Hepatocyte (in vitro differentiated cells): ENCODE measurements around the gene ANKRD13D.

Experiments used
- EZH2 ChIP-seq: fragments of 200-600 bp; sonication (generic); IDR thresholded peaks from 2 replicates; pipeline ENCODE4 v1.6.1; 2016; ENCODE audit warnings: antibody characterized with exemption, mild to moderate bottlenecking, borderline replicate concordance
- TF ChIP-seq, protein P1 (sequence below): fragments of 200-600 bp; sonication (generic); IDR thresholded peaks from 2 replicates; pipeline ENCODE4 v1.5.1; 2016; ENCODE audit warnings: antibody characterized with exemption, mild to moderate bottlenecking; ENCODE audit not compliant: poor library complexity

DNA sequence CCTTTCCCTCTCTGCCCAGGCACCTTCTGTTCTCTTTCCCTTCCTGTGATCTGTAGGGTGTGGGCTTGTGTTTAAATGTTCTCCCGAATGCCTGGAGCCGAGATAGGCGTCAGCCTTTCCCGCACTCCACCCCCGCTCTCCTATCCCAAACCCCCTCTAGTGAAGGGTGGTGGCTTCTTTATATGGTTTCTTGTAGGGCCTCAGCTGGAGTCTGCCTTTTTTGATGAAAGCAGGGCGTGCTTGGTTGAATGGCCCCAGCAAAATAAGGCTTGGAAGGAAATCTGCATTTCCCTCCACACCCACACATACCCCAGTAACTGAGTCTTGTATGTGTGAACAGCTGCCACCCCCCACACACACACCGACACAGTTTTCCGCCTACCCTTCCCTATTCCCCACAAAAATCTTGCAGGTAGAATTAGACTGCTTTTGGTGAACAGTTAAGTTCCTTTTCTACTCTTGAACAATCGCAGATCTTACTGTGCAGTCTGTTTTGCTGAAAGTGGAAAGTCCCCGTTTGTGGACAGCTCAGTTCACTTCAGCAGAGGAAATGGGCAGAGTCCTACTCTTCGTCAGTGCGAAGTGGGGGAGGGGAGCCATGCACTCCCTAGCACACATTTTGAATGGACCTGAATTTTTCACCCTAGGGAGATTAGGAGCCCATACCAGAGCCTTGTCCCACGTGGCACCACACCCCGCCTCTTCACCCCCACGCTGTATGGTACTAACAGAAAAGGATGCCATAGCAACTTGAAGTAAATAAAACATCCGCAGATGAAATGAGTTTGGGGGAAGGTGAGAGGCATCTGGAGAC lies 48.3 kb upstream of the ANKRD13D start:
- TF ChIP-seq, protein P1, sequence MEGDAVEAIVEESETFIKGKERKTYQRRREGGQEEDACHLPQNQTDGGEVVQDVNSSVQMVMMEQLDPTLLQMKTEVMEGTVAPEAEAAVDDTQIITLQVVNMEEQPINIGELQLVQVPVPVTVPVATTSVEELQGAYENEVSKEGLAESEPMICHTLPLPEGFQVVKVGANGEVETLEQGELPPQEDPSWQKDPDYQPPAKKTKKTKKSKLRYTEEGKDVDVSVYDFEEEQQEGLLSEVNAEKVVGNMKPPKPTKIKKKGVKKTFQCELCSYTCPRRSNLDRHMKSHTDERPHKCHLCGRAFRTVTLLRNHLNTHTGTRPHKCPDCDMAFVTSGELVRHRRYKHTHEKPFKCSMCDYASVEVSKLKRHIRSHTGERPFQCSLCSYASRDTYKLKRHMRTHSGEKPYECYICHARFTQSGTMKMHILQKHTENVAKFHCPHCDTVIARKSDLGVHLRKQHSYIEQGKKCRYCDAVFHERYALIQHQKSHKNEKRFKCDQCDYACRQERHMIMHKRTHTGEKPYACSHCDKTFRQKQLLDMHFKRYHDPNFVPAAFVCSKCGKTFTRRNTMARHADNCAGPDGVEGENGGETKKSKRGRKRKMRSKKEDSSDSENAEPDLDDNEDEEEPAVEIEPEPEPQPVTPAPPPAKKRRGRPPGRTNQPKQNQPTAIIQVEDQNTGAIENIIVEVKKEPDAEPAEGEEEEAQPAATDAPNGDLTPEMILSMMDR: no peak
- TF ChIP-seq EZH2: no peak
